ENCODE results near the gene ANKRD40. TPM values are rescaled to one million over a fixed set of nuclear protein-coding genes. Genes with fewer than 3 reads are reported as not detected.

Gene ANKRD40
- total and polyA plus RNA-seq, 9 of the 15 experiments (the other 6 are each of a cell fraction or from before 2014, with no cell fraction given): 9.0 to 28.9 (median 27.7) TPM

DNA sequence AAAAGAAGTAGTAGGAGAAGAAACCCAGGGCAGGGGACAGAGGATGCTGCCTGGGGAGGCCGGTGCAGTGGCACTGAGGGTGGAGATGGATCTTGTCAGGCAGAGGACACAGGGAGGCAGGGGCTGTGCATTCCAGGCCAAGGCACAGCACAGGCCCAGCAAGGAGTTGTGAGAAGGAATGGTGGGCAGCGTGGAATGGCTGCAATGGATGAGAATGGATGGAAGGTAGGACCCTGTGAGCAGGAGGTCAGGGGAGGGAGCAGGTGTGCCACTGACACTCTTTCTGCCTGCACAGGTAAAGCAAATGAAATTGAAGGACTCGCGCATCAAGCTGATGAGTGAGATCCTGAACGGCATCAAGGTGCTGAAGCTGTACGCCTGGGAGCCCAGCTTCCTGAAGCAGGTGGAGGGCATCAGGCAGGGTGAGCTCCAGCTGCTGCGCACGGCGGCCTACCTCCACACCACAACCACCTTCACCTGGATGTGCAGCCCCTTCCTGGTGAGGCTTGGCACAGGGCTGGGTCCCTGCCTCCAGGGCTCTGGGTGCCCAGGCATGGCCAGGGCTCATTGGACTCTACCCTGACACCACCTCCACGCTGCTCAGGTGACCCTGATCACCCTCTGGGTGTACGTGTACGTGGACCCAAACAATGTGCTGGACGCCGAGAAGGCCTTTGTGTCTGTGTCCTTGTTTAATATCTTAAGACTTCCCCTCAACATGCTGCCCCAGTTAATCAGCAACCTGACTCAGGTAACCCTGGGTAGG is 40.3 kb downstream of the ANKRD40 start:
- ATAC-seq: no peak
- POLR2A ChIA-PET: interaction anchor here (1.1 kb wide), 1 partner anchor 12 kb away, joined by 3 read pairs; no protein-coding TSS in a partner anchor
- intact Hi-C loops (cut with micrococcal nuclease) (no loop called here), in situ Hi-C loops (cut with MboI) (no loop called here)
- TF ChIP-seq, protein P1, sequence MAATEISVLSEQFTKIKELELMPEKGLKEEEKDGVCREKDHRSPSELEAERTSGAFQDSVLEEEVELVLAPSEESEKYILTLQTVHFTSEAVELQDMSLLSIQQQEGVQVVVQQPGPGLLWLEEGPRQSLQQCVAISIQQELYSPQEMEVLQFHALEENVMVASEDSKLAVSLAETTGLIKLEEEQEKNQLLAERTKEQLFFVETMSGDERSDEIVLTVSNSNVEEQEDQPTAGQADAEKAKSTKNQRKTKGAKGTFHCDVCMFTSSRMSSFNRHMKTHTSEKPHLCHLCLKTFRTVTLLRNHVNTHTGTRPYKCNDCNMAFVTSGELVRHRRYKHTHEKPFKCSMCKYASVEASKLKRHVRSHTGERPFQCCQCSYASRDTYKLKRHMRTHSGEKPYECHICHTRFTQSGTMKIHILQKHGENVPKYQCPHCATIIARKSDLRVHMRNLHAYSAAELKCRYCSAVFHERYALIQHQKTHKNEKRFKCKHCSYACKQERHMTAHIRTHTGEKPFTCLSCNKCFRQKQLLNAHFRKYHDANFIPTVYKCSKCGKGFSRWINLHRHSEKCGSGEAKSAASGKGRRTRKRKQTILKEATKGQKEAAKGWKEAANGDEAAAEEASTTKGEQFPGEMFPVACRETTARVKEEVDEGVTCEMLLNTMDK (IDR thresholded peaks at IDR 0.05; ENCODE audit: borderline replicate concordance, insufficient read depth, low read depth, low read length, poor library complexity, severe bottlenecking): no peak
- TF ChIP-seq POLR3A (IDR thresholded peaks at IDR 0.05; ENCODE audit: borderline replicate concordance, extremely low read depth, insufficient read depth, insufficient read length): no peak
- TF ChIP-seq RBM25 (IDR thresholded peaks at IDR 0.05; ENCODE audit: low read depth, low read length, severe bottlenecking): no peak
- no peak for TF ChIP-seq ZSCAN32 (CRISPR knock-in tag; IDR thresholded peaks at IDR 0.05)
- no peak for TF ChIP-seq OTX1 (CRISPR knock-in tag; IDR thresholded peaks at IDR 0.05)
- TF ChIP-seq KLF13 (tag; IDR thresholded peaks at IDR 0.05; ENCODE audit: borderline replicate concordance, low read depth): no peak
- TF ChIP-seq ZNF766 (CRISPR knock-in tag; conservative IDR thresholded peaks at IDR 0.05): no peak
- TF ChIP-seq ZNF77 (CRISPR knock-in tag; IDR thresholded peaks at IDR 0.05): no peak
- no peak for TF ChIP-seq ZNF134 (CRISPR knock-in tag; conservative IDR thresholded peaks at IDR 0.05)
- no peak for TF ChIP-seq FOXJ3 (CRISPR knock-in tag; IDR thresholded peaks at IDR 0.05)
- no peak for TF ChIP-seq ARNT (IDR thresholded peaks at IDR 0.05)
- no peak for TF ChIP-seq MYBL2 (IDR thresholded peaks at IDR 0.05; ENCODE audit: low read depth)
- no peak for TF ChIP-seq MYBL2 (CRISPR knock-in tag; IDR thresholded peaks at IDR 0.05; ENCODE audit: borderline replicate concordance)
- TF ChIP-seq ZNF589 (CRISPR knock-in tag; IDR thresholded peaks at IDR 0.05; ENCODE audit: low read depth): no peak
- TF ChIP-seq, protein P2, sequence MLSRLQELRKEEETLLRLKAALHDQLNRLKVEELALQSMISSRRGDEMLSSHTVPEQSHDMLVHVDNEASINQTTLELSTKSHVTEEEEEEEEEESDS (CRISPR knock-in tag; IDR thresholded peaks at IDR 0.05): no peak
- no peak for TF ChIP-seq ZNF24 (IDR thresholded peaks at IDR 0.05)
- TF ChIP-seq, protein P3, sequence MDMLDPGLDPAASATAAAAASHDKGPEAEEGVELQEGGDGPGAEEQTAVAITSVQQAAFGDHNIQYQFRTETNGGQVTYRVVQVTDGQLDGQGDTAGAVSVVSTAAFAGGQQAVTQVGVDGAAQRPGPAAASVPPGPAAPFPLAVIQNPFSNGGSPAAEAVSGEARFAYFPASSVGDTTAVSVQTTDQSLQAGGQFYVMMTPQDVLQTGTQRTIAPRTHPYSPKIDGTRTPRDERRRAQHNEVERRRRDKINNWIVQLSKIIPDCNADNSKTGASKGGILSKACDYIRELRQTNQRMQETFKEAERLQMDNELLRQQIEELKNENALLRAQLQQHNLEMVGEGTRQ (CRISPR knock-in tag; IDR thresholded peaks at IDR 0.05): no peak
- no peak for TF ChIP-seq ZNF76 (CRISPR knock-in tag; IDR thresholded peaks at IDR 0.05; ENCODE audit: borderline replicate concordance)
- Histone ChIP-seq H3K9me3 (replicated peaks; ENCODE audit: control insufficient read depth, insufficient read depth, low read depth, low read length) (no peaks in the 10 kb centered on the region), H4K20me1 (replicated peaks; ENCODE audit: control insufficient read depth, insufficient read depth, low read length) (no peaks in the 10 kb centered on the region), H3K4me1 (replicated peaks in 1 of 2; ENCODE audit: control insufficient read depth in 2 of 2, insufficient read depth in 2 of 2, low read length in 2 of 2) (peaks cover 26 to 27% of the 10 kb centered on the region in 2 experiments), H3K27ac (ENCODE audit: extremely low read depth, low read depth, low read length) (no peak overlapping the region), H3K4me3 (no peak overlapping the region), H3K79me2 (ENCODE audit: control insufficient read depth, insufficient read depth, low read length) (no peaks in the 10 kb centered on the region), H3K9ac (ENCODE audit: insufficient read depth in 1 of 2, low read depth in 2 of 2, low read length in 2 of 2) (peak overlapping the region in 1 of 2 experiments; percentile 4; a peak in 2 of 4 replicates), H3K4me2 (ENCODE audit: insufficient read depth, low read length) (no peak overlapping the region), H3K9me1 (ENCODE audit: control insufficient read depth, insufficient read depth, low read length) (no peaks in the 10 kb centered on the region), H3K27me3 (ENCODE audit: control insufficient read depth in 2 of 2, insufficient read depth in 2 of 2, low read length in 2 of 2) (no peaks in the 10 kb centered on the region; a peak in 1 of 5 replicates), H2AFZ (ENCODE audit: low read depth, low read length) (no peak overlapping the region), H3K36me3 (ENCODE audit: control insufficient read depth, insufficient read depth, low read length) (no peaks in the 10 kb centered on the region)
- WGBS (ENCODE audit: insufficient coverage, low coverage, missing lambda C conversion rate): 76% methylated on average over 14 of the region's 14 CpGs
- no peak for FAIRE-seq
- no peak for DNase-seq (ENCODE audit: extremely low read depth in 1 of 4, low spot score in 3 of 4)
- CTCF ChIA-PET (ENCODE audit: low intra/inter-chr PET ratio): no interaction called here
- no TSS peak for BruUV-seq (replicated peaks)
